Thoracic aorta (tissue), 2 donors: Measurements from ENCODE around the gene LIX1L. TPM values are rescaled to one million over a fixed set of nuclear protein-coding genes. Genes with fewer than 3 reads are reported as not detected.

Source experiments
- ATAC-seq: fragments of 150-250 bp; one replicate; pipeline ENCODE4 v1.8.0; 2017; ENCODE audit warnings: low read depth; ENCODE audit not compliant: insufficient number of reproducible peaks, low FRiP score
- DNase-seq: peaks from one replicate; pipeline ENCODE4 v3.0.0-alpha.2; 2020; ENCODE audit warnings: low spot score
- H3K27ac ChIP-seq, 2 donors: fragments of 200-600 bp; sonication (generic); 1 replicate in 1 of 2; 2 replicates in 1 of 2; pipeline ENCODE4 v1.5.1; 2016; ENCODE audit warnings: mild to moderate bottlenecking in 2 of 2, moderate library complexity in 2 of 2
- H3K27me3 ChIP-seq: fragments of 200-600 bp; sonication (generic); replicated peaks from 2 replicates; pipeline ENCODE4 v1.6.0; 2016; ENCODE audit warnings: mild to moderate bottlenecking; ENCODE audit not compliant: insufficient read depth
- H3K36me3 ChIP-seq: fragments of 200-600 bp; sonication (generic); one replicate; pipeline ENCODE4 v1.5.1; 2016
- H3K4me1 ChIP-seq, 2 donors: fragments of 200-600 bp; sonication (generic); 1 replicate in 1 of 2; 2 replicates in 1 of 2; pipeline versions ENCODE4 v1.5.1 to v1.6.0; 2016; ENCODE audit warnings: low read depth in 2 of 2, mild to moderate bottlenecking in 1 of 2; ENCODE audit not compliant: control insufficient read depth in 1 of 2
- H3K4me3 ChIP-seq: fragments of 200-600 bp; sonication (generic); 2 replicates; pipeline ENCODE4 v1.5.1; 2016; ENCODE audit warnings: mild to moderate bottlenecking
- H3K9me3 ChIP-seq: fragments of 200-600 bp; sonication (generic); 2 replicates; pipeline ENCODE4 v1.5.1; 2016
- CTCF ChIP-seq: fragments of 200-600 bp; sonication (generic); IDR thresholded peaks from one replicate; pipeline ENCODE4 v1.5.1; 2019; ENCODE audit warnings: antibody characterized with exemption
- total RNA-seq, 2 donors: library from RNA; depleted of rRNA; stranded (reverse); fragments of >200 nt; gene quantifications; one replicate each; pipeline versions ENCODE4 v1.1.0 to v1.2.3, GENCODE V29; 2016

The LIX1L gene
- total RNA-seq, 2 donors from 2014 or later: 45.4 to 49.5 TPM

DNA sequence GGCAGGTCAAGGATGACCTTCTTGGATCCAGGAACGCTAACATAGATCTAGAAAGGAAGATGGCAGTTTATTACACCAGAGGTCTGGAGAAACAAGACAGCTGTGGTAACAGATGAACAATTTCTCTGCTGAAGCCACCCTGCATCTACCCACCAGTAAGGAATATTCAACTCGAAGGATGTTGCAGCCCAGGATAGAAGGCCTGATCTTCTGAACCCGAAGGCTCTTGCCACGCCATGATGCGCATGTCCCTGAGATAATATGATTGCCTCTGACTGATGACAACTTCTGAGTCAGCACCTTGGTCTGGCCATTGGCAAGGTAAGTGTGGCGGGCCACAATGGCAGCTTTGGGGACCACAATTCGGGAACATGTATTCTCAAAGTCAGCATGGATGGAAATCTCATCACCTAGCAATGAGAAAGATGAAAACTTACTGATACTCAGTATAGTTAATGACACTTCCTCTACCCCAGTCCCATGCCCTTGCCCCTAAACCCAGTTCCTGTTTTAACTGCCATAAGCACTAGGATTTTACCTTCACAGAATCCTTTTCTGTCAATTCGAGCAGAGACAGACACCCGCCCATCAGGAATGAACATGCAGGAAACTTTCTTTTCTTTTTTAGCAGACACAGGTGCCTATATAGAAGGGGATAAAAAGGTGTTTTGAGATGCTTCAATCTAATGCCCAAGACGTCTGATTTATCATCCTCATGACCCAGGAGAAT lies 36.7 kb upstream of the LIX1L start:
- Histone ChIP-seq H3K36me3 (peaks cover 19% of the 10 kb centered on the region), H3K27me3 (no peaks in the 10 kb centered on the region), H3K27ac (peak overlapping the region; percentile 84 to 89), H3K4me1 (peaks cover 34 to 57% of the 10 kb centered on the region in 2 donors), H3K4me3 (peak overlapping the region; percentile 94), H3K9me3 (no peaks in the 10 kb centered on the region)
- ATAC-seq: no peak
- no peak for TF ChIP-seq CTCF
- DNase-seq: no peak

- Histone ChIP-seq H3K4me3 (peak overlapping the region; percentile 94), H3K27me3 (no peaks in the 10 kb centered on the region), H3K4me1 (peaks cover 27 to 50% of the 10 kb centered on the region in 2 donors), H3K9me3 (no peaks in the 10 kb centered on the region), H3K36me3 (peaks cover 19% of the 10 kb centered on the region), H3K27ac (peak overlapping the region; percentile 84 to 89)
- ATAC-seq (no peak), DNase-seq (no peak)
- TF ChIP-seq CTCF: no peak
These were observed 36.0 kb upstream of the LIX1L start for GRCh38 chr1:145993618-145994390.

DNA sequence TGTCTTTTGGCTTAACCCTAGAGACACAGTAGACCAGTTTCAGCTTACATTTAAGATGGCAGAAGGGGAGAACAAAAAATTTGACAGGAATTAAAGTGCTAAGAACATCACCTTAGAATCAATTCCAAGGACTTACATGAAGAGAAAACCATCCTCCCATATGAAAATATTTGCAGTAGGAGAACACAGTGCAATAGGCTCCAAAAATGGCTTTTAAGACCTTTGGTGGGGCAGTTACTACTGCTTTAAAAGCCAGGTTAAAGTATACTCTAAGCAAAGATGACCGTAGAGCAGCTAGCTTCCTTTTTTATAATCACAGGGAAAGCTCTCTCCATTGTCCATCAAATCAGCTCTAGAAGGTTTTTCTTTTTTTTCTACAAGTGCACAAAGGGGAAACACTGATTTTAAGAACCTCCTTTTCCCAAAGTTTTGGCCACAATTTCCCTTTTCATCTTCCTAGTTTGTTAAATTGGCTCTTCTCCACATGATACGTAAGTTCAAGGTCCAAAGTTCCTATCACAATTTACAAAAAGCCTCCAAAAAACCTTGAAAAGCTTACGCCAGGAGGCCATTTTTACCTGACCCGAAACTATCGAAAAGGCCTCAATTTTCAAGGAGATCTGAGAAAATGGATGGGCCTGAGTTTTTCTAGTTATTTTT lies 35.3 kb upstream of the LIX1L start:
- no peak for DNase-seq
- peak overlapping the region; percentile 94 for H3K4me3 ChIP-seq
- peaks cover 19% of the 10 kb centered on the region for H3K36me3 ChIP-seq
- H3K27me3 ChIP-seq: no peaks in the 10 kb centered on the region
- no peaks in the 10 kb centered on the region for H3K9me3 ChIP-seq
- peaks cover 20 to 42% of the 10 kb centered on the region in 2 donors for H3K4me1 ChIP-seq
- H3K27ac ChIP-seq: peak overlapping the region; percentile 31 to 84
- no peak for TF ChIP-seq CTCF
- ATAC-seq: no peak

- Histone ChIP-seq H3K27ac (peak overlapping the region; percentile 31 to 84), H3K4me1 (peaks cover 16 to 37% of the 10 kb centered on the region in 2 donors), H3K27me3 (no peaks in the 10 kb centered on the region), H3K9me3 (no peaks in the 10 kb centered on the region), H3K36me3 (peaks cover 19% of the 10 kb centered on the region), H3K4me3 (peak overlapping the region; percentile 94)
- DNase-seq (no peak), ATAC-seq (no peak)
- no peak for TF ChIP-seq CTCF
These were observed 34.7 kb upstream of the LIX1L start for GRCh38 chr1:145992502-145992936.
